HepG2 (cell line): ENCODE data around the gene PRKCE. TPM values are rescaled to one million over a fixed set of nuclear protein-coding genes. Genes with fewer than 3 reads are reported as not detected.

Experiments used
- ATAC-seq: fragments of 200-7000 bp; cut with Tn5 transposase; 3 replicates; pipeline ENCODE4 v1.9.1; 2020; ENCODE audit warnings: mild to moderate bottlenecking, moderate library complexity
- BruUV-seq: library from RNA; stranded (reverse); fragments of 400-500 nt; replicated peaks from 2 replicates; lab custom pipeline; 2021; lab: Mats Ljungman, UMichigan
- CTCF ChIA-PET: fragments of 300-600 bp; formaldehyde crosslinking; extraction: SDS; loops from one replicate; lab custom pipeline; 2021; ENCODE audit warnings: low total read pairs, inconsistent platforms, low intra/inter-chr PET ratio; lab: Yijun Ruan, JAX
- POLR2A ChIA-PET: fragments of 350-600 bp; sonication (Branson Sonifier 250); formaldehyde crosslinking; loops from one replicate; lab custom pipeline; 2020; ENCODE audit warnings: antibody characterized with exemption, inconsistent platforms; lab: Yijun Ruan, JAX
- DNase-seq: peaks from one replicate; pipeline ENCODE4 v3.0.0-alpha.2; 2015; ENCODE audit warnings: low spot score
- FAIRE-seq: peaks from 3 replicates; lab custom pipeline; 2011; peaks lifted over from hg19 to GRCh38; lab: Jason Lieb, UNC
- H2AFZ ChIP-seq: one replicate; pipeline ENCODE4 v1.6.1; 2011; ENCODE audit warnings: low read length, inconsistent platforms
- H3K27ac ChIP-seq: fragments of 300-600 bp; 3 replicates; pipeline ENCODE4 v1.8.0; 2011; ENCODE audit warnings: mixed run types, mild to moderate bottlenecking, mixed read lengths, low read length, inconsistent platforms; ENCODE audit not compliant: insufficient read depth; ENCODE audit errors: extremely low read length
- H3K27me3 ChIP-seq, 2 experiments: fragments of 200-600 bp in 1 of 2; 2 replicates in 1 of 2; 3 replicates in 1 of 2; pipeline versions ENCODE4 v1.6.0 to v1.8.0; 2011; ENCODE audit warnings: low read length in 2 of 2, mild to moderate bottlenecking in 2 of 2, moderate library complexity in 2 of 2, inconsistent platforms in 1 of 2; ENCODE audit not compliant: insufficient read depth in 2 of 2, control insufficient read depth in 1 of 2
- H3K36me3 ChIP-seq, 2 experiments: fragments of 200-600 bp in 1 of 2; replicated peaks in 1 of 2; 2 replicates in 1 of 2; 3 replicates in 1 of 2; pipeline versions ENCODE4 v1.5.1 to v1.8.0; 2011; ENCODE audit warnings: low read length in 2 of 2, inconsistent platforms in 1 of 2; ENCODE audit not compliant: insufficient read depth in 2 of 2, control insufficient read depth in 1 of 2
- H3K4me1 ChIP-seq: 2 replicates; pipeline ENCODE4 v1.5.1; 2012; ENCODE audit warnings: low read length, inconsistent platforms; ENCODE audit not compliant: insufficient read depth
- H3K4me2 ChIP-seq: 2 replicates; pipeline ENCODE4 v1.6.0; 2011; ENCODE audit warnings: low read depth, low read length, inconsistent platforms
- H3K4me3 ChIP-seq, 3 experiments: fragments of 200-600 bp in 1 of 3; sonication (generic), shearing (Covaris generic) in 1 of 3; replicated peaks in 1 of 3; 2 replicates each; pipeline ENCODE4 v1.5.1; 2011 to 2016; ENCODE audit warnings: low read length in 3 of 3, inconsistent platforms in 2 of 3, low read depth in 2 of 3, mild to moderate bottlenecking in 2 of 3, control low read depth in 1 of 3, mixed read lengths in 1 of 3; ENCODE audit not compliant: insufficient read depth in 1 of 3
- H3K79me2 ChIP-seq: one replicate; pipeline ENCODE4 v1.6.1; 2011; ENCODE audit warnings: low read length, inconsistent platforms; ENCODE audit not compliant: insufficient read depth
- H3K9ac ChIP-seq: 2 replicates; pipeline ENCODE4 v1.6.0; 2011; ENCODE audit warnings: mild to moderate bottlenecking, low read depth, low read length, inconsistent platforms; ENCODE audit not compliant: insufficient read depth
- H3K9me3 ChIP-seq: 2 replicates; pipeline ENCODE4 v1.5.1; 2012; ENCODE audit warnings: mild to moderate bottlenecking, low read length
- H4K20me1 ChIP-seq: 2 replicates; pipeline ENCODE4 v1.6.0; 2011; ENCODE audit warnings: inconsistent platforms, mild to moderate bottlenecking, low read length, moderate library complexity; ENCODE audit not compliant: insufficient read depth
- ERF ChIP-seq: IDR thresholded peaks from 2 replicates; pipeline ENCODE4 v1.6.1; 2018; ENCODE audit warnings: missing biosample characterization, missing genetic modification reagents
- KLF12 ChIP-seq: sonication (generic); formaldehyde crosslinking; IDR thresholded peaks from 2 replicates; pipeline ENCODE4 v1.4.0; 2020; ENCODE audit warnings: missing genetic modification reagents, borderline replicate concordance
- NR2F1 ChIP-seq, 2 experiments: fragments of 450-650 bp in 1 of 2; formaldehyde crosslinking in 1 of 2; IDR thresholded peaks; 2 replicates each; pipeline versions ENCODE4 v1.5.0 to v1.6.1; 2016 to 2020; ENCODE audit warnings: mild to moderate bottlenecking in 1 of 2, missing compliant biosample characterization in 1 of 2, missing genetic modification reagents in 1 of 2, moderate library complexity in 1 of 2
- PRPF4 ChIP-seq: fragments of 200-400 bp; formaldehyde crosslinking; IDR thresholded peaks from 2 replicates; pipeline ENCODE4 v1.6.1; 2016; ENCODE audit warnings: low read length, low read depth; ENCODE audit not compliant: poor library complexity, severe bottlenecking
- RBAK ChIP-seq: sonication (generic); formaldehyde crosslinking; IDR thresholded peaks from 2 replicates; pipeline ENCODE4 v1.5.1; 2020; ENCODE audit warnings: mild to moderate bottlenecking, missing genetic modification reagents
- TEAD3 ChIP-seq: optimal IDR thresholded peaks from 2 replicates; pipeline ENCODE3; 2016; ENCODE audit warnings: borderline replicate concordance
- THRA ChIP-seq: sonication (generic); formaldehyde crosslinking; IDR thresholded peaks from 2 replicates; pipeline ENCODE4 v1.4.0; 2020; ENCODE audit warnings: missing genetic modification reagents, borderline replicate concordance
- ZNF552 ChIP-seq: sonication (generic); formaldehyde crosslinking; IDR thresholded peaks from 2 replicates; pipeline ENCODE4 v1.9.0; 2022; ENCODE audit warnings: missing genetic modification reagents, mild to moderate bottlenecking, borderline replicate concordance
- ZNF577 ChIP-seq: sonication (generic); formaldehyde crosslinking; IDR thresholded peaks from 2 replicates; pipeline ENCODE4 v1.4.0; 2020; ENCODE audit warnings: mild to moderate bottlenecking, low read depth, missing genetic modification reagents, borderline replicate concordance
- ZNF747 ChIP-seq: sonication (generic); formaldehyde crosslinking; IDR thresholded peaks from 2 replicates; pipeline ENCODE4 v1.8.1; 2023; ENCODE audit warnings: missing genetic modification reagents, mild to moderate bottlenecking, borderline replicate concordance
- WGBS: methylation state at CpG from one replicate; pipeline ENCODE4 v1.1.6; 2017; ENCODE audit warnings: low lambda C conversion rate; 5-methylcytosine and 5-hydroxymethylcytosine counted together
- in situ Hi-C: cut with HindIII; loops from 2 replicates; pipeline ENCODE4 v1.10.0; 2017; ENCODE audit warnings: low pct_unique_long_range_greater_than_20kb; ENCODE audit not compliant: extremely low pct_ligation_motif_present
- intact Hi-C: fragments of 100-400 bp; cut with micrococcal nuclease; formaldehyde crosslinking; loops from one replicate; pipeline ENCODE4 v1.10.0; 2022; ENCODE audit not compliant: unreplicated experiment
- polyA plus RNA-seq, 8 experiments: library from polyadenylated mRNA; depleted of rRNA in 3 of 8; stranded (reverse) in 7 of 8; unstranded in 1 of 8; fragments of >200 nt; fragmentation: Illumina TruSeq in 4 of 8; extraction: Trizol in 4 of 8; gene quantifications; 2 replicates each; pipeline versions ENCODE4 v1.2.1 to v1.2.3, GENCODE V29; 2011 to 2016; ENCODE audit warnings: low read depth in 4 of 8, missing spikeins in 1 of 8, mixed read lengths in 1 of 8; ENCODE audit not compliant: insufficient read depth in 1 of 8
- total RNA-seq, 5 experiments: library from RNA; depleted of rRNA; stranded (reverse); fragments of >200 nt; fragmentation: Illumina TruSeq; extraction: Trizol; gene quantifications; 2 replicates each; pipeline ENCODE4 v1.2.3, GENCODE V29; 2016; ENCODE audit warnings: low read depth in 1 of 5
- TF ChIP-seq, protein P1 (sequence below): sonication (generic); formaldehyde crosslinking; IDR thresholded peaks from 2 replicates; pipeline ENCODE4 v1.4.0; 2020; ENCODE audit warnings: missing genetic modification reagents
- TF ChIP-seq, protein P2 (sequence below): sonication (generic); formaldehyde crosslinking; IDR thresholded peaks from 2 replicates; pipeline ENCODE4 v1.4.0; 2020; ENCODE audit warnings: missing genetic modification reagents
- TF ChIP-seq, protein P3 (sequence below): IDR thresholded peaks from 2 replicates; pipeline ENCODE4 v1.6.1; 2016; ENCODE audit warnings: control low read depth

PRKCE gene
- total and polyA plus RNA-seq, 2 of the 13 experiments (the other 11 are each of a cell fraction or from before 2014, with no cell fraction given): 1.0 to 3.9 TPM

DNA sequence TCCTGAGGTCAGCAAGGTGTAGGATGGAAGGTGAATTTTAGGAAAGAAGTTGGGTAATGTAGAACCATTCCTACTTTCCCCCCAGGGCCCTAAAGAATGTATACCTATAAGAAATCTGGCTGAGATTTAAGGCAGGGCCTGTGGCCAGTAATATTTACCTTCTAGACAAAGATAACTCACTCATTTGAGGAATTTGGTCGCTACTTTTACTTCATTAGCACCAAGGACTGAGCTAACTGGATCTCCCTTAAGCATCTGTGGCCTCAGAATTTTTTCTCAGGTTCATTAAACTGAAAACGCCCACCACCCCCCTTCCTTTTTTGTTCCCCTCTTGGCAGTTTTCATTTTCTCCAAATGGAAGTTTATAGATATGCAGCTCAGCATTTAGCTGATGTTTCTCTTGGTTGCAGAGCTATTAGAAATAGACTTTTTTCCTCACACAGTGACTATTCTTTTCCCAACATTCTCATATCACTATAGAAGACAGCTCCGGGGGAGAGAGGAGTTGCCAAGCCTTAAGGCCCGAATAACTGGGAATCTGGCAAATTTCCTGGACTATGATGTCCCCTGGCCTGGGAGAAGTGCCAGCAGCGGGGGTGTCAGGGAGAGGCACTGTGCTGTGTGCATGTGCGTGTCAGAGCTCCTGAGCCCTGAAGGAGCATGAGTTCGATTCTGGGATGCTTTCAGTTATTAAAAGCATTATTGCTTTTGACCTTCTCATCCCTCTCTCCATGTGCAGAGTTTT lies 310.9 kb downstream of the PRKCE start:
- Histone ChIP-seq H3K4me2 (no peak overlapping the region), H3K4me3 (no peak overlapping the region), H3K27ac (no peak overlapping the region), H3K36me3 (no peaks in the 10 kb centered on the region), H4K20me1 (no peaks in the 10 kb centered on the region), H3K79me2 (no peaks in the 10 kb centered on the region), H2AFZ (no peak overlapping the region), H3K9me3 (no peaks in the 10 kb centered on the region), H3K9ac (no peak overlapping the region), H3K27me3 (no peaks in the 10 kb centered on the region), H3K4me1 (peaks cover 33% of the 10 kb centered on the region)
- no peak for DNase-seq
- no peak for ATAC-seq
- in situ Hi-C loops: no loop called here
- ChIA-PET POLR2A (interaction anchor here (1.2 kb wide), 1 partner anchor 30 kb away, joined by 3 read pairs; no protein-coding TSS in a partner anchor), CTCF (no interaction called here)
- no peak for FAIRE-seq
- intact Hi-C loops: no loop called here
- 31% methylated on average over 7 of the region's 7 CpGs for WGBS
- BruUV-seq: no TSS peak
- TF ChIP-seq THRA (CRISPR knock-in tag) (no peak), NR2F1 (CRISPR knock-in tag; IDR thresholded peaks at IDR 0.05) (no peak), ZNF577 (no peak), TEAD3 (CRISPR knock-in tag) (no peak), KLF12 (CRISPR knock-in tag) (no peak), ERF (CRISPR knock-in tag) (no peak), ZNF747 (no peak), PRPF4 (no peak), ZNF552 (CRISPR knock-in tag) (no peak), RBAK (CRISPR knock-in tag) (no peak)
- TF ChIP-seq, protein P1, sequence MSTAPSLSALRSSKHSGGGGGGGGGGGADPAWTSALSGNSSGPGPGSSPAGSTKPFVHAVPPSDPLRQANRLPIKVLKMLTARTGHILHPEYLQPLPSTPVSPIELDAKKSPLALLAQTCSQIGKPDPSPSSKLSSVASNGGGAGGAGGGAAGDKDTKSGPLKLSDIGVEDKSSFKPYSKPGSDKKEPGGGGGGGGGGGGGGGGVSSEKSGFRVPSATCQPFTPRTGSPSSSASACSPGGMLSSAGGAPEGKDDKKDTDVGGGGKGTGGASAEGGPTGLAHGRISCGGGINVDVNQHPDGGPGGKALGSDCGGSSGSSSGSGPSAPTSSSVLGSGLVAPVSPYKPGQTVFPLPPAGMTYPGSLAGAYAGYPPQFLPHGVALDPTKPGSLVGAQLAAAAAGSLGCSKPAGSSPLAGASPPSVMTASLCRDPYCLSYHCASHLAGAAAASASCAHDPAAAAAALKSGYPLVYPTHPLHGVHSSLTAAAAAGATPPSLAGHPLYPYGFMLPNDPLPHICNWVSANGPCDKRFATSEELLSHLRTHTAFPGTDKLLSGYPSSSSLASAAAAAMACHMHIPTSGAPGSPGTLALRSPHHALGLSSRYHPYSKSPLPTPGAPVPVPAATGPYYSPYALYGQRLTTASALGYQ (CRISPR knock-in tag): no peak
- TF ChIP-seq, protein P2, sequence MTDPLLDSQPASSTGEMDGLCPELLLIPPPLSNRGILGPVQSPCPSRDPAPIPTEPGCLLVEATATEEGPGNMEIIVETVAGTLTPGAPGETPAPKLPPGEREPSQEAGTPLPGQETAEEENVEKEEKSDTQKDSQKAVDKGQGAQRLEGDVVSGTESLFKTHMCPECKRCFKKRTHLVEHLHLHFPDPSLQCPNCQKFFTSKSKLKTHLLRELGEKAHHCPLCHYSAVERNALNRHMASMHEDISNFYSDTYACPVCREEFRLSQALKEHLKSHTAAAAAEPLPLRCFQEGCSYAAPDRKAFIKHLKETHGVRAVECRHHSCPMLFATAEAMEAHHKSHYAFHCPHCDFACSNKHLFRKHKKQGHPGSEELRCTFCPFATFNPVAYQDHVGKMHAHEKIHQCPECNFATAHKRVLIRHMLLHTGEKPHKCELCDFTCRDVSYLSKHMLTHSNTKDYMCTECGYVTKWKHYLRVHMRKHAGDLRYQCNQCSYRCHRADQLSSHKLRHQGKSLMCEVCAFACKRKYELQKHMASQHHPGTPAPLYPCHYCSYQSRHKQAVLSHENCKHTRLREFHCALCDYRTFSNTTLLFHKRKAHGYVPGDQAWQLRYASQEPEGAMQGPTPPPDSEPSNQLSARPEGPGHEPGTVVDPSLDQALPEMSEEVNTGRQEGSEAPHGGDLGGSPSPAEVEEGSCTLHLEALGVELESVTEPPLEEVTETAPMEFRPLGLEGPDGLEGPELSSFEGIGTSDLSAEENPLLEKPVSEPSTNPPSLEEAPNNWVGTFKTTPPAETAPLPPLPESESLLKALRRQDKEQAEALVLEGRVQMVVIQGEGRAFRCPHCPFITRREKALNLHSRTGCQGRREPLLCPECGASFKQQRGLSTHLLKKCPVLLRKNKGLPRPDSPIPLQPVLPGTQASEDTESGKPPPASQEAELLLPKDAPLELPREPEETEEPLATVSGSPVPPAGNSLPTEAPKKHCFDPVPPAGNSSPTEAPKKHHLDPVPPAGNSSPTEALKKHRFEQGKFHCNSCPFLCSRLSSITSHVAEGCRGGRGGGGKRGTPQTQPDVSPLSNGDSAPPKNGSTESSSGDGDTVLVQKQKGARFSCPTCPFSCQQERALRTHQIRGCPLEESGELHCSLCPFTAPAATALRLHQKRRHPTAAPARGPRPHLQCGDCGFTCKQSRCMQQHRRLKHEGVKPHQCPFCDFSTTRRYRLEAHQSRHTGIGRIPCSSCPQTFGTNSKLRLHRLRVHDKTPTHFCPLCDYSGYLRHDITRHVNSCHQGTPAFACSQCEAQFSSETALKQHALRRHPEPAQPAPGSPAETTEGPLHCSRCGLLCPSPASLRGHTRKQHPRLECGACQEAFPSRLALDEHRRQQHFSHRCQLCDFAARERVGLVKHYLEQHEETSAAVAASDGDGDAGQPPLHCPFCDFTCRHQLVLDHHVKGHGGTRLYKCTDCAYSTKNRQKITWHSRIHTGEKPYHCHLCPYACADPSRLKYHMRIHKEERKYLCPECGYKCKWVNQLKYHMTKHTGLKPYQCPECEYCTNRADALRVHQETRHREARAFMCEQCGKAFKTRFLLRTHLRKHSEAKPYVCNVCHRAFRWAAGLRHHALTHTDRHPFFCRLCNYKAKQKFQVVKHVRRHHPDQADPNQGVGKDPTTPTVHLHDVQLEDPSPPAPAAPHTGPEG (CRISPR knock-in tag): no peak
- TF ChIP-seq, protein P3, sequence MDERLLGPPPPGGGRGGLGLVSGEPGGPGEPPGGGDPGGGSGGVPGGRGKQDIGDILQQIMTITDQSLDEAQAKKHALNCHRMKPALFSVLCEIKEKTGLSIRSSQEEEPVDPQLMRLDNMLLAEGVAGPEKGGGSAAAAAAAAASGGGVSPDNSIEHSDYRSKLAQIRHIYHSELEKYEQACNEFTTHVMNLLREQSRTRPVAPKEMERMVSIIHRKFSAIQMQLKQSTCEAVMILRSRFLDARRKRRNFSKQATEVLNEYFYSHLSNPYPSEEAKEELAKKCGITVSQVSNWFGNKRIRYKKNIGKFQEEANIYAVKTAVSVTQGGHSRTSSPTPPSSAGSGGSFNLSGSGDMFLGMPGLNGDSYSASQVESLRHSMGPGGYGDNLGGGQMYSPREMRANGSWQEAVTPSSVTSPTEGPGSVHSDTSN (CRISPR knock-in tag): no peak
